Hematopoietic multipotent progenitor cell treated with erythropoietin and hydrocortisone succinate and interleukin-3 and kit ligand, for 15 days (in vitro differentiated cells): Measurements from ENCODE around the gene DPM2.

Source experiments
- DNase-seq: peaks from one replicate; pipeline ENCODE4 v3.0.0-alpha.2; 2015; ENCODE audit warnings: low spot score

DPM2 gene

GRCh38 chr9:127918183-127919107, 19.2 kb downstream of the DPM2 start:
- peak; percentile 65 for DNase-seq

GRCh38 chr9:127917603-127918002, 20.1 kb downstream of the DPM2 start:
- DNase-seq: no peak

DNA sequence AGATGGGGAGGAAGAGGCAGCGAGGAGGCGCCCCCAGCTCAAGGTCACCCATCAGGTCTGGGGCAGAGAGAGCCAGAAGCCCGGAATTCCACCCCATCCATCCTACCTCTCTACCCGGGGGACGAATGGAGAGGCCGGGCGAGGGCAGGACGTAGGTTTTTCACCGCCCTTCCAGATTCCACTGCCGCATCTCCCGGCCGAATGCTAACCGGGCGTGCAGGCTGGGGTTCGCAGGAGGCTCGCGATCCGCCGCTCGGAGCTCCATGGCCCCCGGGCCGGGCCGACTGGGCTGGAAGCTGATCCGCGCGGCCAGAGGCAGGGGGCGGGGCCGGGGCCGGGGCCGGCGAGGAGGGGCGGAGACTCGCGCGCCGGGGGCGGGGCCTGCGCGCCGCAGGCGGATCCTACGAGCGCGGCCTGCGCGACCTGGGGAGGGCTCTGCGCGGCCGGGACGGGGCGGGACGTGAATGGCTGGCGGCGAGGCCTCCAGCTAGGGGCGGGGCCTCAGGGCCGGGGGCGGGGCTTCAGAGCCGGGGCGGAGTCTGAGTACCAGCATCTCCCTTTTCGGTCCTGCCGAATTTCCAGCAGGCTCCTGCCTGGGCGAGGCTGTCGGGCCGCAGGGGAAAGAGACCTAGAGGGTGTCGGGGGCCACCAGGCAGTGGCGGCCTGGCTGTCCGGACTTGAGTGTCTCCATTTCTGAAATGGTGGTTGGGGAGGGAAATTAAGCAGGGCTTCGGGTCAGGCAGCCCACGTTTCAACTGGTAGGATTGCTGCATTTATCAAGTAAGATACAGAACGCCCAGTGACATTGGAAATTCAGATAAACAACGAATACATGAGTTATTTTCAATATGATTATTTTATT, 20.7 kb downstream of the DPM2 start, which contains the start of gene ST6GALNAC4:
Gene ST6GALNAC4, minus strand, starts transcription at position 322 of the 862 bp plus-strand sequence. CDS start 622 bp downstream, outside the sequence.
- peak; percentile 95 for DNase-seq

- peak; percentile 46 for DNase-seq
Measured at GRCh38 chr9:127915801-127916719, 21.6 kb downstream of the DPM2 start.

DNA sequence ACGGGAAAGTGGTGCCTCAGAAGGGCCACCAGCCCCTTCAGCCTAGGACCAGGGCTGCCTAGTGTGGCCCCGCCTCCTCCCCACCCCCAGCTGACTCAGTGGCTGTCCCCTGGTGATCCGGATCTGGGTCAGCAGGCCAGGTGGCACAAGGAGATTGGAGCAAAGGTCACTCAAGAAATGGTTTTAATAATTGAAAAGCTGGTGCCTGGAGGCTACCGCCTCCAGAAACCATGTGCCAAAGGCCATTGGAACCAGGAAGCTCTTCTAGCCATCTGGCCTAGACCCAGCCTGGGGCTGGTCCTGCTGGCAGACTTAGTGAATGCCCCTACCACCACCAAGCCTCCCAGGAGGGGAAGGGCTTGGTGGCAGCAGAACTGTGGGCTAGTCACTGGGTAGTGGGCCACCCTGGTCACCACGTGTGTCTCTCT, 22.3 kb downstream of the DPM2 start:
- DNase-seq: peak; percentile 79

DNA sequence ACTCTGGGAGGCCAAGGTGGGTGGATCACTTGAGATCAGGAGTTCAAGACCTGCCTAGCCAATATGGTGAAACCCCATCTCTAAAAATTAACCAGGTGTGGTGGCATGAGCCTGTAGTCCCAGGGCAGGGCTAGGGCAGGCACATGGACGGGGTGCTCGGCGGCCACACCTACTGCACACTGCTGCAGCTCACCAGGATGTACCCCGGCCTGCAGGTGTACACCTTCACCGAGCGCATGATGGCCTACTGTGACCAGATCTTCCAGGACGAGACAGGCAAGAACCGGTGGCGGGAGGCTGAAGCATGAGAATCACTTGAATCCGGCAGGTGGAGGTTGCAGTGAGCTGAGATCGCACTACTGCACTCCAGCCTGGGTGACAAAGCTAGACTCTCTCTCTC, 24.0 kb downstream of the DPM2 start:
- DNase-seq: no peak

GRCh38 chr9:127912882-127913281, 24.8 kb downstream of the DPM2 start:
- peak; percentile 50 for DNase-seq

- no peak for DNase-seq
Measured at GRCh38 chr9:127912296-127912695, 25.4 kb downstream of the DPM2 start.

- peak; percentile 80 for DNase-seq
Measured at GRCh38 chr9:127910613-127911205, 26.9 kb downstream of the DPM2 start.

DNA sequence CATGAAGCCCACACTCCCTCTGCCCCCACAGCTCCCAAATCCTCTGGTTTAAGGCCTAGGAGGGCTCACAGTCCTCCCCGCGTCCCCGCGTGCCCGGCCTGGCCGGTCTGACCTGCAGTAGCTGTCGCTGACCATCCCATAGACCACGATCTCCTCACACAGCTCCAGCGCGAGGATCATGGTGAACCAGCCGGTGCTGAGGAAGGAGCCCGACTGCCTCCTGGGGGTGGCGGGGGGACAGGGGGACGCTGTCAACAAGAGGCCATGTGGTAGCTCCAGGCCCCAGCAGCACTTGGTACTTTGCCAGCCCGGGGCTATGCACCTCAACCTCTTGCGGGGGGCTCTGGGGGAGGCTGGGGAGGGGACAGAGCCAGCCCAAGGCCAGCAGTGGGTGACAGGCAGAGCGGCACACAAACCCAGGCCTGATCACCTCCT, 27.8 kb downstream of the DPM2 start:
- no peak for DNase-seq

- DNase-seq: no peak
Measured at GRCh38 chr9:127908660-127908926, 29.1 kb downstream of the DPM2 start.

DNA sequence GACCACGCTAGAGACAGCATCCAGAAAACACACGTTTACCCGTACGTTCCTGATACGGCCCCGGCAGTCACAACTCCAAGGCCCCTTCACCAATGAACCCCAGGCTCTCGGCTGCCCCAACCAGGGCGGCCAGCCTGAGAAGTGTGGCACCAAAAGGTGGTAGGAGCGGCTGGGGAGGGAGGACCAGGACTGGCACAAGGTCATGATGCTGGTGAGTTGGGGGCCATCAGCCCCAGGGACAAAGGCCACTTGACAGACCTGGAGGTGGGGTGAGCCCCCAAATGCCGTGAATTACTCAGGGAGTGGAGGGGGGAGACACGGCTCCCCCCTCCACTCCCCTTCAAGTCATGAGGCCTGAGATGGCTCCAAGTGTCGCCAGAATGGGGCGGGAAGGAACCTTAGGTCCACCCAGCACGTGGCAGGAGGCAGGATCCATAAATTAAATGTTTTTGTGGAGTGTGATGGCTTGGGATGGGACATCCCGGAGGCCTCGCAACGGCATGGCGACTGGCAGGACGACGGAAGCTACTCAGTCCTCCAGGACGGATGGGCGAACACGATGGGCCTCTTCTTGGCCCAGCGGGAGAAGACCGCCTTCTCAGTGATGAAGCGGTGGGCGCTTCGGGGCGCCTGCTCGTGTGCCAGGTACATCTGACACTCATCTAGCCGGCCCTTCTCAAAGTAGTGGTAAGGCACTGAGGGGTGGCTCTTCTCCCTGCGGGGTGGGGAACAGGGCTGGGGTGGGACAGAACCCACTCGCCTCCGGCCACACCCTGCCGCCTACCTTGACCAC, 29.6 kb downstream of the DPM2 start:
- DNase-seq: no peak

GRCh38 chr9:127905788-127906191, 31.9 kb downstream of the DPM2 start:
- no peak for DNase-seq

- DNase-seq: no peak
Measured at GRCh38 chr9:127905004-127905728, 32.5 kb downstream of the DPM2 start.

DNA sequence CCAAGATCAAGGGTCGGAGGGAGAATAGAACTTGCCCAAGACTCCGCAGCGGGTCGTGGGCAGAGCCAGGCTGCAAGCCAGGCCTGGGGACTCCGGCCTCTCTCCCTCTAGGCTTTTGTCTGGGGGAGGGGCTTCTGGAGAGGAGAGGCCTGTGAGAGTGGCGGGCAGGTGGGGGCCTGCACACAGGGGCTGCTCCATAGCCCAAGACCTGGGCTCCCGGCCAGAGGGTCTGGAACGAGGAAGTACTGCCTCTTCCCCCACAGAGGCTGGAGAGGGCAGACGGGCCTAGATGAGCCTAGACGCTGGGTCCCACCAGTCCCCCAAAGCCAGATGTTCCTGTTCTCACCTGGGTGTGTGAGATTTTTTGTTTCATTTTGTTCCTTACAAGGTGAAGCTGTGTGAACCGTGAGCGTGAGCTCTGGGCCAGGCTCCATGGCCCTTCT, 33.1 kb downstream of the DPM2 start:
- DNase-seq: no peak

DNA sequence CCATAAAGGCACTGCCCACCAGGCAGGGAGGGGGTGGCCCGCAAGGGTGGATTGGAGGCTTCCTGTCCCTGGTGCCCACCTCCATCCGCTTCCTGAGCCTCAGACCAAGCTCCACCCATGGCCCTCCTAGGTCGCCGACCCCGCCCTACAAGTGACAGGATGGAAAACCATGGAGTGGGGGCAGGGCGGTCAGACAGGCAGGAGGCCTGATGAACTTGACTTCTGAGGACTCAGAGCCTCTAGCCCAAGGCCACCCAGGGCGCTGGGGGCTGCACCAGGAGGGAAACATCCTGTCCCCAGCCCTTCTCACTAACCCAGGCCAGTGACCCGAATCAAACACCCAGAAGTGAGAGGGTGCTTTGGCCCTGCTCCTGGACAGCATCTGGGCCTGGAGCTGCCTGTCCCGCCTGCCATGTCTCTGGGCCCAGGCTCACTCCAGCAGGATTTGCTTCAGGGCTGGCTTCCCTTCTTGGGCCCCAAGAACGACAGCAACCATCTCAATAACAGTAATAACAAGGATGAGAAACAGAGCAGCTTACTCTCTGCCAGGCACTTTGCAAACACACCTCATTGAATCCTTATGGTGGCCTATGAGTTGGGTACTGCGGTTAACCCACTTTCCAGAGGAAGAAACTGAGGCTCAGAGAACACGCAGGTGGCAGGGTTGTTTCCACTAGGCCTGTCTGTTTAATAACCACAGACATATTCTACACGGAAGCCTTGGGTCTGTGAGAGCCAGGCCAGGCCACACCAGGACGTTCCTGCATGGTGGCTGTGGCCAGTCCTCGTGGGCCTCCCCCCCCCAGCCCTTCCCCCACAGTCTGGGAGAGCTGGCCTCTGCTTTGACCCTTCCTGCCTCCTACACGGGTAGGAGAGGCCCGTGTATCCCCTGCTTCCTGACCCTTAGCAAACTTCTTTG, 33.8 kb downstream of the DPM2 start:
- peak; percentile 75 for DNase-seq

GRCh38 chr9:127899128-127899943, 38.3 kb downstream of the DPM2 start, which contains the start of gene ST6GALNAC6:
Gene ST6GALNAC6 (minus strand): TSS chr9:127899603. CDS start chr9:127897981, 1,622 bp downstream.
- peak; percentile 85 for DNase-seq
